Body of pancreas (tissue), 4 donors: Measurements from ENCODE around the gene TCFL5. TPM values are rescaled to one million over a fixed set of nuclear protein-coding genes. Genes with fewer than 3 reads are reported as not detected.

Experiments
- ATAC-seq: fragments of 150-250 bp; one replicate; pipeline ENCODE4 v1.9.1; 2016
- DNase-seq, 4 donors: peaks; one replicate each; pipeline ENCODE4 v3.0.0-alpha.2; 2019
- H3K27ac ChIP-seq, 4 donors: fragments of 200-600 bp; sonication (generic); 1 replicate in 3 of 4; 2 replicates in 1 of 4; pipeline versions ENCODE4 v1.5.1 to v1.6.1; 2016 to 2019; ENCODE audit warnings: mild to moderate bottlenecking in 1 of 4, mixed read lengths in 1 of 4, moderate library complexity in 1 of 4
- H3K27me3 ChIP-seq, 2 donors: fragments of 200-600 bp; sonication (generic); one replicate each; pipeline ENCODE4 v1.6.0; 2016; ENCODE audit warnings: mild to moderate bottlenecking in 1 of 2
- H3K36me3 ChIP-seq, 2 donors: fragments of 200-600 bp; sonication (generic); replicated peaks in 1 of 2; 2 replicates each; pipeline ENCODE4 v1.5.1; 2016; ENCODE audit warnings: low read depth in 2 of 2; ENCODE audit not compliant: insufficient read depth in 1 of 2
- H3K4me1 ChIP-seq: fragments of 200-600 bp; sonication (generic); one replicate; pipeline ENCODE4 v1.6.0; 2016
- H3K4me3 ChIP-seq, 2 donors: fragments of 200-600 bp; sonication (generic); 1 replicate in 1 of 2; 2 replicates in 1 of 2; pipeline ENCODE4 v1.5.1; 2016 to 2019
- H3K9me3 ChIP-seq, 3 donors: fragments of 200-600 bp; sonication (generic); 1 replicate in 2 of 3; 2 replicates in 1 of 3; pipeline ENCODE4 v1.5.1; 2016
- CTCF ChIP-seq, 7 experiments: fragments of 450-650 bp in 4 of 7; fragments of 200-600 bp in 3 of 7; sonication (generic) in 3 of 7; IDR thresholded peaks; one replicate each; pipeline ENCODE4 v1.5.1; 2016 to 2019; ENCODE audit warnings: antibody characterized with exemption in 7 of 7
- POLR2A ChIP-seq, 3 donors: fragments of 450-650 bp; IDR thresholded peaks; one replicate each; pipeline ENCODE4 v1.6.1; 2016; ENCODE audit warnings: antibody characterized with exemption in 3 of 3, mild to moderate bottlenecking in 2 of 3
- WGBS, 2 donors: methylation state at CpG; one replicate each; pipeline ENCODE4 v1.1.5; 2017; 5-methylcytosine and 5-hydroxymethylcytosine counted together
- intact Hi-C: fragments of 100-400 bp; cut with DNase I; formaldehyde crosslinking; loops from one replicate; pipeline ENCODE4 v1.15.1; 2023
- total RNA-seq, 2 donors: library from RNA; depleted of rRNA; stranded (reverse); fragments of >200 nt; gene quantifications; one replicate each; pipeline ENCODE4 v1.1.0, GENCODE V29; 2016

TCFL5 gene
- total RNA-seq, 2 donors from 2014 or later: 2.0 to 7.5 TPM

GRCh38 chr20:62794007-62794724 is 67.5 kb downstream of the TCFL5 start:
- Histone ChIP-seq H3K36me3 (peaks cover 0 to 6% of the 10 kb centered on the region in 2 donors), H3K4me3 (no peak overlapping the region), H3K9me3 (no peaks in the 10 kb centered on the region), H3K4me1 (peaks cover 33% of the 10 kb centered on the region), H3K27me3 (no peaks in the 10 kb centered on the region), H3K27ac (peak overlapping the region; percentile 52 to 91 (median 84))
- peak in 1 of 7 experiments; percentile 3 for TF ChIP-seq CTCF (IDR thresholded peaks at IDR 0.05)
- peak; percentile 43 to 92 (median 89) for TF ChIP-seq POLR2A (IDR thresholded peaks at IDR 0.05)
- WGBS, 2 donors: 0 to 1% methylated on average over 22 to 69 of the region's 69 CpGs
- intact Hi-C loops: no loop called here
- DNase-seq: peak; percentile 95 to 98 (median 96)
- ATAC-seq: peak; percentile 88

GRCh38 chr20:62793757-62794006 is 67.9 kb downstream of the TCFL5 start:
- no peak for ATAC-seq
- H3K4me1 ChIP-seq: peaks cover 33% of the 10 kb centered on the region
- intact Hi-C loops: no loop called here

GRCh38 chr20:62792940-62793756 is 68.5 kb downstream of the TCFL5 start:
- no peaks in the 10 kb centered on the region for H3K9me3 ChIP-seq
- H3K36me3 ChIP-seq: no peaks in the 10 kb centered on the region
- no peak for DNase-seq
- intact Hi-C loops: no loop called here
- no peaks in the 10 kb centered on the region for H3K27me3 ChIP-seq
- no peak for ATAC-seq
- no peak for TF ChIP-seq CTCF (IDR thresholded peaks at IDR 0.05)
- no peak for TF ChIP-seq POLR2A (IDR thresholded peaks at IDR 0.05)
- H3K27ac ChIP-seq: peak overlapping the region; percentile 46 to 91 (median 84)
- H3K4me1 ChIP-seq: peaks cover 31% of the 10 kb centered on the region
- 77 to 83% methylated on average over 19 to 22 of the region's 22 CpGs for WGBS, 2 donors
- no peak overlapping the region for H3K4me3 ChIP-seq

More at GRCh38 chr20:62793757-62794006, 67.9 kb downstream of the TCFL5 start:
- H3K27me3 ChIP-seq: no peaks in the 10 kb centered on the region
- WGBS, 2 donors: 54 to 61% methylated on average over 5 to 7 of the region's 7 CpGs
- H3K4me3 ChIP-seq: no peak overlapping the region
- TF ChIP-seq CTCF (IDR thresholded peaks at IDR 0.05): no peak
- TF ChIP-seq POLR2A (IDR thresholded peaks at IDR 0.05): no peak
- H3K9me3 ChIP-seq: no peaks in the 10 kb centered on the region
- no peak for DNase-seq
- H3K36me3 ChIP-seq: peaks cover 0 to 2% of the 10 kb centered on the region in 2 donors
- H3K27ac ChIP-seq: peak overlapping the region; percentile 46 to 91 (median 84)

GRCh38 chr20:62792182-62792939 is 69.3 kb downstream of the TCFL5 start:
- ATAC-seq (no peak), DNase-seq (no peak)
- intact Hi-C loops: no loop called here
- no peak overlapping the region for H3K4me3 ChIP-seq
- H3K36me3 ChIP-seq: no peaks in the 10 kb centered on the region
- no peak for TF ChIP-seq CTCF (IDR thresholded peaks at IDR 0.05)
- WGBS, 2 donors: 71 to 82% methylated on average over 7 to 9 of the region's 9 CpGs
- no peak overlapping the region for H3K27ac ChIP-seq
- no peaks in the 10 kb centered on the region for H3K9me3 ChIP-seq
- H3K27me3 ChIP-seq: no peaks in the 10 kb centered on the region
- H3K4me1 ChIP-seq: peaks cover 23% of the 10 kb centered on the region
